Measurements from ENCODE around the gene DNAJB11. TPM values are rescaled to one million over a fixed set of nuclear protein-coding genes. Genes with fewer than 3 reads are reported as not detected.
"Not testable (repeated sequence)": the region's sequence is repeated elsewhere in the genome, so short reads cannot be mapped to it uniquely, and the experiment has no call there.

The DNAJB11 gene
- total RNA-seq, 1 donor from 2014 or later = 43.8 TPM

- H3K4me1 ChIP-seq = peaks cover 27% of the 10 kb centered on the region
- intact Hi-C loops (cut with DNase I) = no loop called here
Measured at GRCh38 chr3:186567072-186567921, 3.2 kb upstream of the DNAJB11 start, which contains the start of gene TBCCD1. TSS of gene TBCCD1 (minus strand) at chr3:186567339. CDS start at chr3:186564329, 3,010 bp downstream.

GRCh38 chr3:186569361-186569760 lies 1.2 kb upstream of the DNAJB11 start:
- not testable (repeated sequence) for H3K9me3 ChIP-seq, ATAC-seq

More at GRCh38 chr3:186567072-186567921, 3.2 kb upstream of the DNAJB11 start, which contains the start of gene TBCCD1:
- no peaks in the 10 kb centered on the region for H3K27me3 ChIP-seq
- H3K9me3 ChIP-seq = no peaks in the 10 kb centered on the region
- peak; percentile 96 for DNase-seq
- H3K36me3 ChIP-seq = peaks cover 1% of the 10 kb centered on the region
- no peak for TF ChIP-seq CTCF (IDR thresholded peaks at IDR 0.05)
- H3K4me3 ChIP-seq = peak within 1 kb of the TSS; percentile 100
- H3K27ac ChIP-seq = peak within 1 kb of the TSS; percentile 90
- peak; percentile 90 for ATAC-seq

GRCh38 chr3:186569779-186570095 lies 783 bp upstream of the DNAJB11 start:
- intact Hi-C loops (cut with DNase I) = no loop called here
- no peaks in the 10 kb centered on the region for H3K9me3 ChIP-seq
- H3K4me1 ChIP-seq = peaks cover 27% of the 10 kb centered on the region
- no peak for TF ChIP-seq CTCF (IDR thresholded peaks at IDR 0.05)
- ATAC-seq (no peak), DNase-seq (no peak)
- H3K4me3 ChIP-seq = peak overlapping the region; percentile 99
- H3K36me3 ChIP-seq = peaks cover 23% of the 10 kb centered on the region
- H3K27me3 ChIP-seq = no peaks in the 10 kb centered on the region
- peak overlapping the region; percentile 67 for H3K27ac ChIP-seq

More at GRCh38 chr3:186569361-186569760, 1.2 kb upstream of the DNAJB11 start:
- H3K36me3 ChIP-seq = peaks cover 20% of the 10 kb centered on the region
- H3K27me3 ChIP-seq; intact Hi-C loops (cut with DNase I); DNase-seq; H3K27ac ChIP-seq: not testable (repeated sequence)
- peak overlapping the region; percentile 99 for H3K4me3 ChIP-seq
- peaks cover 27% of the 10 kb centered on the region for H3K4me1 ChIP-seq

- Histone ChIP-seq H3K9me3 (no peaks in the 10 kb centered on the region), H3K4me1 (peaks cover 24% of the 10 kb centered on the region), H3K36me3 (peaks cover 37% of the 10 kb centered on the region), H3K4me3 (peak overlapping the region; percentile 99), H3K27ac (peak overlapping the region; percentile 93), H3K27me3 (no peaks in the 10 kb centered on the region)
- no peak for TF ChIP-seq CTCF (IDR thresholded peaks at IDR 0.05)
- ATAC-seq (no peak), DNase-seq (no peak)
- intact Hi-C loops (cut with DNase I) = no loop called here
Measured at GRCh38 chr3:186570941-186571643, 572 bp downstream of the DNAJB11 start.

GRCh38 chr3:186571644-186572013 lies 1.1 kb downstream of the DNAJB11 start:
- DNase-seq (no peak), ATAC-seq (no peak)
- Histone ChIP-seq H3K9me3 (no peaks in the 10 kb centered on the region), H3K4me3 (peak overlapping the region; percentile 99), H3K27ac (no peak overlapping the region), H3K36me3 (peaks cover 42% of the 10 kb centered on the region), H3K4me1 (peaks cover 19% of the 10 kb centered on the region), H3K27me3 (no peaks in the 10 kb centered on the region)
- intact Hi-C loops (cut with DNase I) = no loop called here
- TF ChIP-seq CTCF (IDR thresholded peaks at IDR 0.05) = no peak

GRCh38 chr3:186577521-186577920 lies 7.0 kb downstream of the DNAJB11 start:
- Histone ChIP-seq H3K27me3 (no peaks in the 10 kb centered on the region), H3K36me3 (peaks cover 98% of the 10 kb centered on the region), H3K4me1 (no peaks in the 10 kb centered on the region), H3K4me3 (no peak overlapping the region), H3K27ac (no peak overlapping the region), H3K9me3 (no peaks in the 10 kb centered on the region)
- ATAC-seq = no peak
- TF ChIP-seq CTCF (IDR thresholded peaks at IDR 0.05) = no peak
- intact Hi-C loops (cut with DNase I) = no loop called here
- no peak for DNase-seq

Measured in upper lobe of right lung (tissue), 1 donor.